Glutamatergic neuron (in vitro differentiated cells): ENCODE measurements around the gene NPTX1. TPM values are rescaled to one million over a fixed set of nuclear protein-coding genes. Genes with fewer than 3 reads are reported as not detected.
A peak's percentile ranks its signal among the peaks of the same experiment; 100 is the strongest.

Experiments
- DNase-seq: peaks from one replicate; pipeline ENCODE4 v3.0.0; 2022
- H3K27ac Mint-ChIP-seq: one replicate; pipeline ENCODE4 v1.8.0; 2020; ENCODE audit warnings: mild to moderate bottlenecking, mixed read lengths, inconsistent platforms; ENCODE audit not compliant: unreplicated experiment
- H3K27me3 Mint-ChIP-seq: one replicate; pipeline ENCODE4 v1.8.0; 2020; ENCODE audit warnings: mild to moderate bottlenecking, moderate library complexity, mixed read lengths, inconsistent platforms; ENCODE audit not compliant: unreplicated experiment
- H3K36me3 Mint-ChIP-seq: one replicate; pipeline ENCODE4 v1.8.0; 2020; ENCODE audit warnings: mild to moderate bottlenecking, mixed read lengths, inconsistent platforms; ENCODE audit not compliant: unreplicated experiment
- H3K4me1 Mint-ChIP-seq: one replicate; pipeline ENCODE4 v1.8.0; 2020; ENCODE audit warnings: mild to moderate bottlenecking, low read depth, mixed read lengths, inconsistent platforms; ENCODE audit not compliant: unreplicated experiment
- H3K4me3 Mint-ChIP-seq: one replicate; pipeline ENCODE4 v1.8.0; 2020; ENCODE audit warnings: mild to moderate bottlenecking, mixed read lengths, inconsistent platforms; ENCODE audit not compliant: unreplicated experiment
- H3K9me3 Mint-ChIP-seq: one replicate; pipeline ENCODE4 v1.8.0; 2020; ENCODE audit warnings: mild to moderate bottlenecking, moderate library complexity, mixed read lengths, inconsistent platforms; ENCODE audit not compliant: unreplicated experiment
- total RNA-seq: library from RNA; stranded (reverse); fragmentation: NEBNext Ultra II Directional; extraction: Animal tissue kit (Norgen Biotek cat#: 25700); gene quantifications from one replicate; pipeline ENCODE4 v1.2.1, GENCODE V29; 2021; ENCODE audit not compliant: unreplicated experiment
- TF ChIP-seq, protein P1 (sequence below): fragments of 200-600 bp; sonication (generic); IDR thresholded peaks from one replicate; pipeline ENCODE4 v1.5.0; 2021; ENCODE audit not compliant: partially characterized antibody, unreplicated experiment

NPTX1 gene
- total RNA-seq, 1 donor from 2014 or later = 18.1 TPM

DNA sequence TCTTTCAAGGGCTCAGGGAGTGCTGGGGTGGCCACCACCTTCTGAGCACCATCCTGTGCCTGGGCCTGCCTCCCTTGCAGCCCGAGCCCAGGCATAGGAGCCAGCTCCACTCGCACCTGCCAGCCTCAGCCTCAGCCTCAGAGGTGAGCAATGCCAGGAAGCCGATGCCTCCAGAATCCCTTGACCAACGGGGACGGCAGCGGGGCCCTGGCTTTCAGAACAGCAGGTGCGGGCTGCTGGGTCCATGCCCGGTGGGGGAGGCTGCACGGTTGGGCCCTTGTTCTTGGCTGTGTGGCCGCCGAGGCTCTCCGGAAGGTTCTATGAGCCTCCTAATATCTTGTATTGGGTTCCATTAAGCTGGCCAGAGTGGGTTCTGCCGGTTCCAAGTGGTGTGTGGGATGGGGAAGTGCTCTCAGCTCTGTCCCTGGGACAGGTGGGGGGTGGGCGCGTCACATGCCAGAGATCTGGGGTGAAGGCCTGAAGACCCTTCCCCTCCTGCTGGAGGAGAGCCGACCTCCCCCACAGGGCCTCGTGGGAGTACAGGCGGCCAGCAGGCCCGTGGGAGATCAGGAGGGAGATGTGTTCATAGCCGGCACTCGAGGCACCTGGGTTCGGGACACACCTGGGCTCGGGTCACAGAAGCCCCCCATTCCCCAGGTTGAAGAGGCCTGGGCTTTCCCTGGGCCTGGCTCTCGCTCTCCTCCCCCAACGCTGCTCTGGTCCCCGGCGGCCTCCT is 27.0 kb downstream of the NPTX1 start:
- Mint-ChIP-seq H3K9me3 (peaks cover 18% of the 10 kb centered on the region), H3K4me3 (no peak overlapping the region), H3K36me3 (no peaks in the 10 kb centered on the region), H3K27me3 (peaks cover 12% of the 10 kb centered on the region), H3K27ac (no peak overlapping the region), H3K4me1 (peaks cover 25% of the 10 kb centered on the region)
- DNase-seq = no peak
- TF ChIP-seq, protein P1, sequence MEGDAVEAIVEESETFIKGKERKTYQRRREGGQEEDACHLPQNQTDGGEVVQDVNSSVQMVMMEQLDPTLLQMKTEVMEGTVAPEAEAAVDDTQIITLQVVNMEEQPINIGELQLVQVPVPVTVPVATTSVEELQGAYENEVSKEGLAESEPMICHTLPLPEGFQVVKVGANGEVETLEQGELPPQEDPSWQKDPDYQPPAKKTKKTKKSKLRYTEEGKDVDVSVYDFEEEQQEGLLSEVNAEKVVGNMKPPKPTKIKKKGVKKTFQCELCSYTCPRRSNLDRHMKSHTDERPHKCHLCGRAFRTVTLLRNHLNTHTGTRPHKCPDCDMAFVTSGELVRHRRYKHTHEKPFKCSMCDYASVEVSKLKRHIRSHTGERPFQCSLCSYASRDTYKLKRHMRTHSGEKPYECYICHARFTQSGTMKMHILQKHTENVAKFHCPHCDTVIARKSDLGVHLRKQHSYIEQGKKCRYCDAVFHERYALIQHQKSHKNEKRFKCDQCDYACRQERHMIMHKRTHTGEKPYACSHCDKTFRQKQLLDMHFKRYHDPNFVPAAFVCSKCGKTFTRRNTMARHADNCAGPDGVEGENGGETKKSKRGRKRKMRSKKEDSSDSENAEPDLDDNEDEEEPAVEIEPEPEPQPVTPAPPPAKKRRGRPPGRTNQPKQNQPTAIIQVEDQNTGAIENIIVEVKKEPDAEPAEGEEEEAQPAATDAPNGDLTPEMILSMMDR = no peak

DNA sequence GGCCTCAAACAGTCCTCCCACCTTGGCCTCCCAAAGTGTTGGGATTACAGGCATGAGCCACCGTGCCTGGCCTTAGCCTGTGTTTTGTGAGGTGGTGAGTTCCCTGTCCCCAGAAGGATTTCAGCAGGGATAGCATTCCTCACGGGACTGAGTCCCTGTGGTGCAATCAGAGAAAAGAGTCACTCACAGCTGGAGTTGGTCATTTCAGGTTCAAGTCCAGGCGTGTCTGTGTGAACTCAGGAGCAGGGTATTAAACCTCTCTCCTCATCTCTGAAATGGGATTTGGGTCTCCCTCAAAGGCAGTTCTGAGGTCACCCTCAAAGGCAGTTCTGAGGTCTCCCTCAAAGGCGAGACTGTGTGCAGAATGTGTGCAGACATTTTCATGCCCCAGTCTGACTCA is 28.6 kb downstream of the NPTX1 start:
- H3K27me3 Mint-ChIP-seq = peaks cover 6% of the 10 kb centered on the region
- H3K36me3 Mint-ChIP-seq = no peaks in the 10 kb centered on the region
- TF ChIP-seq, protein P1 = no peak
- H3K9me3 Mint-ChIP-seq = peaks cover 11% of the 10 kb centered on the region
- peaks cover 16% of the 10 kb centered on the region for H3K4me1 Mint-ChIP-seq
- DNase-seq = no peak
- no peak overlapping the region for H3K27ac Mint-ChIP-seq
- no peak overlapping the region for H3K4me3 Mint-ChIP-seq

DNA sequence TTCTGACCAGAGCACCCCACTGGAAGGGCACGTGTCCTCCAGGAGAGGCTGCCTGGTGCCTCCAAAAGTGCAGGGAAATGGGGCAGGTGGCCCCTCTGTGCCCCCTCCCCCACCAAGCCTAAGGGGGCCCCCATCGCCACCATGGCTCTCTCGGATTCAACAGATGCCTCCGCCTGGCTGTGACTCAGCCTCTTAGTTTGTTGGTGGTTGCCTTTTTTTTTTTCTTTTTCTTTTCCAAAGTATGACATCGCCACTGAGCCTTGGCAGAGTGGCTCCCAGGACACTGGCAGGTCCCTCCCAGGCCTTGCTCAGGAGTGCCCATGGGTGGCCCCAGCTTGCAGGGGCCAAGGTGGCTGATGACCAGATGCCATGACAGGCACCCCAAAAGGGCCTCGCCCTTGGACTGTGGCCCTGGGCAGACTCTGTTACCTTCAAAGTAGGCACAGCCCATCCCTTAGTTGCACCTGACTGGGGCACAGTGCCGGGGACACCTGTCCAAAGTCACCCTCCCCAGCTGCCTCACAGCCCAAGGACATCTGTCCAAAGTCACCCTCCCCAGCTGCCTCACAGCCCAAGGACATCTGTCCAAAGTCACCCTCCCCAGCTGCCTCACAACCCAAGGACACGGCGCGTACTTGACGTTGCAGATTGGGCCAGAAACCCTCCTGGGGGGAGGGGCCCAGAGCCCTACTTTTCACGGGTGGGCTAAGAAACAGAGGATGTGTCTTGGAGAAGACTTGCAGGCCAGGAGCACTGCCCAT is 29.6 kb downstream of the NPTX1 start:
- H3K27ac Mint-ChIP-seq = peak overlapping the region; percentile 48
- no peak for DNase-seq

DNA sequence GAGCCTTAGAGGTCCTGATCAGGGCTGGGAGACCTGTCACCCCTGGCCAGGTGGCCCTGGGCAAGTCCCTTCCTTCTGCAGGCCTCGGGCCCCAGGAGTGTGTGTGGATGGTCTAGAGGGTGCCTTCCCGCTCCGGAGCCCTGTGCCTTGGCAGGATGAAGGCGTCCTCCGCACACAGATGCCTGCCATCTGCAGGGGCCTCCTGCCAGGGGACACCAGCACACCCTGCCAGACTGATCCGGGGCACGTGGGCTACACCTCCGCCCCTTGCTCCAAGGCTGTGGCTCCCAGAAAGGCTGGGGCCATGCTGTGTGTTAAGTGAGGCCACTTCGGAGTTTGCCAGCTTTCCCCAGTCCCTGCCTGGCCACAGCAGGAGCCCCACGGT is 30.7 kb downstream of the NPTX1 start:
- no peaks in the 10 kb centered on the region for H3K36me3 Mint-ChIP-seq
- H3K27ac Mint-ChIP-seq = no peak overlapping the region
- no peak for DNase-seq
- no peak overlapping the region for H3K4me3 Mint-ChIP-seq
- TF ChIP-seq, protein P1 = no peak
- peaks cover 24% of the 10 kb centered on the region for H3K4me1 Mint-ChIP-seq
- H3K9me3 Mint-ChIP-seq = peaks cover 4% of the 10 kb centered on the region
- peaks cover 7% of the 10 kb centered on the region for H3K27me3 Mint-ChIP-seq

More for the DNA sequence above, 29.6 kb downstream of the NPTX1 start:
- Mint-ChIP-seq H3K27me3 (peaks cover 7% of the 10 kb centered on the region), H3K9me3 (peaks cover 6% of the 10 kb centered on the region), H3K36me3 (no peaks in the 10 kb centered on the region), H3K4me3 (no peak overlapping the region), H3K4me1 (peaks cover 17% of the 10 kb centered on the region)
- TF ChIP-seq, protein P1 = no peak
